ENCODE data around the gene FLT4. TPM values are rescaled to one million over a fixed set of nuclear protein-coding genes. Genes with fewer than 3 reads are reported as not detected.

Gene FLT4
- total RNA-seq, result 24.8 TPM
- long read RNA-seq, full-length matches to known transcripts, result 6 of 20 reads
- long read RNA-seq, partial matches to known transcripts, result 10 of 20 reads
- long read RNA-seq, other reads (novel, unspliced or antisense), result 4 of 20 reads

DNA sequence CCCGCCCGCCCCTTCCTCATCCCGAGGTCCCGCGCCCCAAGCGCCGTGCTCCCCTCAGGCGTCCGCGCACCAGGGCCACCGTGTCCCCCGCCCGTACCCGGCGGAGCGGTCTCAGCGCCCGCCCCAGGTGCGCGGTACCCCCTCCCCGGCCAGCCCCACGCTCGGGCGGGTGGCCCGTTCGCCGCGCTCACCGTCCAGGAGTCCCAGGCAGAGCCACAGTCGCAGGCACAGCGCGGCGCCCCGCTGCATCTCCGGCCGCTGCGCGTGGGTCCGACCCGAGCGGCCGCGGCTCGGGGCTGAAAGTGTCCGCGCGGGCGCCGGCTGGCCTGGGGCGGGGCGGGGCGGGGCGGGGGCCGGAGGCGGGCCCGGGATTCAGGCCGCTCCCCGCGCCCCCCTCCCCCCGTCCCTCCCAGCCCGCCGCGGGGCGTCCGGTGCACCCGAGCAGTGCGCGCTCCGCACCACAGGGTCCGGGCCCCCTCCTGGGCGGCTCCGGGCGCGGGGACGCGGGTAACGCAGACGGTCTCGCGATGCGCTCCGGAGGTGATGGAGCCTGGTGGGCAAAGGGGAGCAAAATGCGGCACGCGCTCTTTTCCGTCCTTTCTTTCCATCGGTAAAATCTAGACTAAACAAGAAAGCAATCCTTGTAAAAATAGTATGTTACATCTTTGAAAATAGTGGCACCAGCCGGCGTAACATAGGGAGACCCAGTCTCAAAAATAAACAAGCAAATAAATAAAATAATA is at the start of gene FLT4:
FLT4 (minus strand) TSS at position 304 of the 743 bp plus-strand sequence; CDS start at position 249, 55 bp downstream.
- ATAC-seq (peak; percentile 22), DNase-seq (no peak)
- H3K4me1 ChIP-seq, result peaks cover 8% of the 10 kb centered on the region
- no peak for TF ChIP-seq CTCF (IDR thresholded peaks at IDR 0.05)
- intact Hi-C loops (cut with DNase I), result no loop called here
- H3K4me3 ChIP-seq, result peak within 1 kb of the TSS; percentile 56
- H3K36me3 ChIP-seq, result no peaks in the 10 kb centered on the region
- H3K9me3 ChIP-seq, result no peaks in the 10 kb centered on the region
- peak within 1 kb of the TSS; percentile 67 for H3K27ac ChIP-seq
- peaks cover 29% of the 10 kb centered on the region for H3K27me3 ChIP-seq (ENCODE audit: low read depth)

GRCh38 chr5:180699042-180699441 is 49.6 kb upstream of the FLT4 start:
- H3K27me3 ChIP-seq (ENCODE audit: low read depth), result no peaks in the 10 kb centered on the region
- no peaks in the 10 kb centered on the region for H3K36me3 ChIP-seq
- H3K27ac ChIP-seq, result no peak overlapping the region
- H3K4me3 ChIP-seq, result no peak overlapping the region
- intact Hi-C loops (cut with DNase I), result no loop called here
- DNase-seq (no peak), ATAC-seq (no peak)
- TF ChIP-seq CTCF (IDR thresholded peaks at IDR 0.05), result no peak
- no peaks in the 10 kb centered on the region for H3K4me1 ChIP-seq
- no peaks in the 10 kb centered on the region for H3K9me3 ChIP-seq

GRCh38 chr5:180696116-180696515 is 46.7 kb upstream of the FLT4 start:
- Histone ChIP-seq H3K9me3 (no peaks in the 10 kb centered on the region), H3K4me1 (no peaks in the 10 kb centered on the region), H3K27ac (no peak overlapping the region), H3K36me3 (no peaks in the 10 kb centered on the region), H3K27me3 (ENCODE audit: low read depth) (no peaks in the 10 kb centered on the region), H3K4me3 (no peak overlapping the region)
- intact Hi-C loops (cut with DNase I), result no loop called here
- DNase-seq (no peak), ATAC-seq (no peak)
- TF ChIP-seq CTCF (IDR thresholded peaks at IDR 0.05), result no peak

GRCh38 chr5:180692429-180692828 is 43.0 kb upstream of the FLT4 start:
- TF ChIP-seq CTCF (IDR thresholded peaks at IDR 0.05), result no peak
- ATAC-seq (no peak), DNase-seq (no peak)
- H3K36me3 ChIP-seq, result no peaks in the 10 kb centered on the region
- H3K9me3 ChIP-seq, result no peaks in the 10 kb centered on the region
- H3K27ac ChIP-seq, result no peak overlapping the region
- no peaks in the 10 kb centered on the region for H3K27me3 ChIP-seq (ENCODE audit: low read depth)
- no peak overlapping the region for H3K4me3 ChIP-seq
- H3K4me1 ChIP-seq, result no peaks in the 10 kb centered on the region
- intact Hi-C loops (cut with DNase I), result no loop called here

- Histone ChIP-seq H3K4me3 (no peak overlapping the region), H3K36me3 (no peaks in the 10 kb centered on the region), H3K4me1 (no peaks in the 10 kb centered on the region), H3K27me3 (ENCODE audit: low read depth) (no peaks in the 10 kb centered on the region), H3K27ac (no peak overlapping the region), H3K9me3 (no peaks in the 10 kb centered on the region)
- TF ChIP-seq CTCF (IDR thresholded peaks at IDR 0.05), result no peak
- ATAC-seq, result no peak
- DNase-seq, result no peak
- intact Hi-C loops (cut with DNase I), result no loop called here
These were observed 41.6 kb upstream of the FLT4 start for GRCh38 chr5:180691046-180691445.
